GM21447 (cell line): Measurements from ENCODE around the gene HMGCL.
"Not testable (repeated sequence)": the region's sequence is repeated elsewhere in the genome, so short reads cannot be mapped to it uniquely, and the experiment has no call there.

ENCODE experiments used
- ATAC-seq: cut with Tn5 transposase; IDR thresholded peaks from one replicate; pipeline ENCODE4 v1.9.1; 2021; ENCODE audit not compliant: unreplicated experiment

Gene HMGCL

DNA sequence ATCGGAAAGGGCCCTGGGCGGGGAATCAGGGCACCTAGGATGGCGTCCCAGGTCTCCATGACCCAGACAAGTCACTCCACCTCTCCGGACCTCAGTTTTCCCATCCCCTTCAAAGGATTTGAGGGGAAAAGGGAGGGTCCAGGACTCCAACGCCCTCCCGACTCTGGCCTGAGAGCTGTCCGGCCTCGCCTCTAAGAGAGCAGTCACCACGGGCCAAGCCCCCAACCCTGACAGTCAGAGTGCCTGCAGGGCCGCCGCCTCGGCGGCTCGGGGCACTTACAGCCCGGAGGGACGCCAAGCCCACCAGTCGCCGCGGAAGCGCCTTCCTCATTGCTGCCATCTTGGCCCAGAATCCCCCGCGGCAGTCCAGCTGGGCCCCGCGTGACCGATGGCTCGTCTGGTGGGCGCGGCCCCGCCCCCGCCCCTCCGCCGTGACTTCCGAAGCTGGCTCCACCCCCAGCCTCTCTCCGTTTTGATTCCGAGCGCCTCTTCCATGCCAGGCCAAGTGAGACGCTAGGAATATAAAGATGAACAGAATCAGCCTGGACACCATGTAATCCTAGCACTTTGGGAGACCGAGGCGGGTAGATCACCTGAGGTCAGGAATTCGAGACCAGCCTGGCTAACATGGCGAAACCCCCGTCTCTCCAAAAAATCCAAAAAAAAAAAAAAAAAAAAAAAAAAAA, at the start of gene HMGCL:
TSS of gene HMGCL (minus strand) at position 354 of the 686 bp plus-strand sequence. CDS start at position 340, 14 bp downstream.
- ATAC-seq: peak; percentile 79

DNA sequence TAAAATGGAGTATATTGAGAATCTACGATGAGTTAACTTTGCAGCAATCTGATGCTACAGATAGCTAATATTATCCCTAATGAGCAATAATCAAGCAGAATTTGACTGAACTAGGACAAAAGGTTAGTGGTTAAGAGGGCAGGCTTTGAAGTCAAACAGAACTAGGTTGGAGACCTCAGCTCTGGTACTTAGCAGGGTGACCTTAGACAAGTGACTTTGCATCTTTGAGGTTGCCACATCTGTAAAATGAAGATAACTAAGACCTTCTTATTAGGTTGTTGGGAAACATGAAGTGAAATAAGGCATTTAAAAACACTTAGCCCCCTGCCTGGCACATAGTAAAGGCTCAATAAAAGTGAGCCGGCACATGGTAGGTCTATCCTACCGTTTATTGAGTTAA, 47.2 kb upstream of the HMGCL start:
- ATAC-seq: no peak

- no peak for ATAC-seq
These were observed 43.8 kb upstream of the HMGCL start for GRCh38 chr1:23869051-23869450.

DNA sequence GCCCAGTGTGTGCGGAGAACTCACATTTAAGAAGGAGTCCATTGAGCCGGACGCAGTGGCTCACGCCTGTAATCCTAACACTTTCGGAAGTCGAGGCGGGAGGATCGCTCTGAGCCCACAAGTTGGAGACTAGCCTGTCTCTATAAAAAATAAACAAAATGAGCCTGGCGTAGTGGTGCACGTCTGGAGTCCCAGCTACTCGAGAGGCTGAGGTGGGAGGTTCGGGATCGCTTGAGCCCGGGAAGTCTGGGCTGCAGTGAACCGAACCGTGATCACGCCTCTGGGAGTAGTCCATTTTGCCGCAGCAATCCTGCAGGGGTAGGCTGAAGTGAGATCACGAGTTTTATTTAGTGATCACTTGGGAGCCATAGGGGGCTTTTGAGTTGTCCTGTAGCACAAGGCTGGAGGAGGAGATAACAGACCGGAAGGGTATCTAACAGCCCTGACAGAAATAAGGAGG, 43.4 kb upstream of the HMGCL start:
- peak; percentile 7 for ATAC-seq

- peak; percentile 95 for ATAC-seq
These were observed 42.8 kb upstream of the HMGCL start, which contains the start of gene FUCA1 for GRCh38 chr1:23867895-23868556. Gene FUCA1, minus strand, starts transcription at chr1:23868290. Its CDS starts 4 bp downstream, at chr1:23868286.

- peak; percentile 14 for ATAC-seq
These were observed 42.3 kb upstream of the HMGCL start for GRCh38 chr1:23867542-23867894.

- no peak for ATAC-seq
These were observed 40.3 kb upstream of the HMGCL start for GRCh38 chr1:23865543-23865930.

DNA sequence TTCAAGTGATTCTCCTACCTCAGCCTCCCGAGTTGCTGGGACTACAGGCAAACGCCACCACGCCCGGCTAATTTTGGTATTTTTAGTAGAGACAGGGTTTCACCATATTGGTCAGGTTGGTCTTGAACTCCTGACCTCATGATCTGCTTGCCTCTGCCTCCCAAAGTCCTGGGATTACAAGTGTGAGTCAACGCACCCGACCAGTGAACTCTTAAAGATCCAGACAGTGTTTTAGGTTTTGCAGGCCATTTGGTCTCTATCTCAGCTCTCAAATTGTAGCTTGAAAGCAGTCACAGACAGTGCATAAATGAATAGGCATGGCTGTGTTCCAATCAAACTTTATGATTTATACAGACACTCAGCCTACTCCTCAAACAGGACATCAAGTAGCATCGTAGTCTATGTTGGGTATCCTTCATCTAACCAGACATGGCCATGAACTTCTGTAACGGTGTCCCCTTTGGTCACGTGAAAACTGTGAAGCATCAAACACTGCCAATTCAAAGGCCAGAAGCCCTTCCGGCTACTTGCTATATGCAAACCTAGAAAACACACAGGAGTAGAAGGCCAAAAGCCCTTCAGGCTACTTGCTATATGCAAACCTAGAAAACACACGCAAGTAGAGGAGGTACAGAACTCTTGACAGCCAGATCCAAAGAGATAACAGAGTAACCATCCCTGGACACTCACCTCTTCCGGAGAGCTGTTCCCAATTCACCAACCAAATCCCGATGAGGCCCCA, 39.7 kb upstream of the HMGCL start:
- no peak for ATAC-seq

- no peak for ATAC-seq
These were observed 37.4 kb upstream of the HMGCL start for GRCh38 chr1:23862640-23863039.

DNA sequence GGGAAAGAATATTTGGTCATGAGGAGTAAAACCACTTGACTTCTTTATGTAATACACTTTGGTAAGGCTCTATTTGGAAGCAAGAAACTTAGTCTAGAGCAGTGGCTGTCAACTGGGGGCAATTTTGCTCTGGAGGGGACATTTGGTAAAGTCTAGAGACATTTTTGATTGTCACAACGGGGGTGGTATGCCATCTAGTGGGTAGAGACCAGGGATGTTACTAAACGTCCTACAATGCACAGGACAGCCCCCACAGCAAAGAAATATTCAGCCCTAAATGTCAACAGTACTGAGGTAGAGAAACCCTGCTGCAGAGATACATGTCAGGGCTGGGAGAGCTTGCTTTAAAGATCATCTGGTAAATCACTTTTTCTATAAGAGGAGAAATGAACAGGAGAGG, 29.3 kb upstream of the HMGCL start:
- ATAC-seq: no peak

- ATAC-seq: not testable (repeated sequence)
These were observed 27.9 kb upstream of the HMGCL start for GRCh38 chr1:23853124-23853523.

GRCh38 chr1:23851406-23851805, 26.2 kb upstream of the HMGCL start:
- not testable (repeated sequence) for ATAC-seq

- ATAC-seq: no peak
These were observed 23.7 kb upstream of the HMGCL start for GRCh38 chr1:23848673-23849616.

GRCh38 chr1:23847482-23848095, 22.4 kb upstream of the HMGCL start:
- not testable (repeated sequence) for ATAC-seq

DNA sequence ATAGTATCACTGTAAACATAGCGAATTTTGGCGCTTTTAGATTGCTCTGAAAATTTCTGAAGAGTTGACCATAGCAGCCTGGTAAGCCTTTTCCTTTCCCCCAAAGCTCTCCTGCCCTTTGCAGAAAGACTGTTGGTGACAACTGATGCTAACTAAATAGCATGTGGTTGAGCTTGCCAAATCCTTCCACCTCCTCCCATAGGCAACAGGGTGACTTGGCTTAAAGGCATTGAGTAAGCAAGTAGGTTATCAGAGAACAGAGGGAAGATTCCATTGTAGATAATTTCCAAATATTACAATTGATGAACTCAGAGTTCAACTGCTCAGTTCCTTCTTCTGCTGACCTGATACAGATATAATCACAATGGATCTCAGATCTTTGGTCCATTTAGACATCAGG, 19.9 kb upstream of the HMGCL start:
- no peak for ATAC-seq

DNA sequence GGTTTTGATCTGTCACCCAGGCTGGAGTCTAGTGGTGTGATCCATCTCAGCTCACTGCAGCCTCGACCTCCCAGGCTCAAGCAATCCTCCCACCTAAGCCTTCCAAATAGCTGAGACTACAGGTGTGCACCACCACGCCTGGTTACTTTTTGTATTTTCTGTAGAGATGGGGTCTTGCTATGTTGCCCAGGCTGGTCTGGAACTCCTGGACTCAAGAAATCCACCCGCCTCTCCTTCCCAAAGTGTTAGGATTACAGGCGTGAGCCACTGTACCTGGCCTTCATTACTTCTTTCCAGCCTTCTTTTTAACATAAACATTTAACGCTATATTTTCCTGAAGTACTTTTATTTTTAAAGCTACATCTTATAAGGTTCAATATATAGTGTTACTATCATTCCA, 18.4 kb upstream of the HMGCL start:
- no peak for ATAC-seq

DNA sequence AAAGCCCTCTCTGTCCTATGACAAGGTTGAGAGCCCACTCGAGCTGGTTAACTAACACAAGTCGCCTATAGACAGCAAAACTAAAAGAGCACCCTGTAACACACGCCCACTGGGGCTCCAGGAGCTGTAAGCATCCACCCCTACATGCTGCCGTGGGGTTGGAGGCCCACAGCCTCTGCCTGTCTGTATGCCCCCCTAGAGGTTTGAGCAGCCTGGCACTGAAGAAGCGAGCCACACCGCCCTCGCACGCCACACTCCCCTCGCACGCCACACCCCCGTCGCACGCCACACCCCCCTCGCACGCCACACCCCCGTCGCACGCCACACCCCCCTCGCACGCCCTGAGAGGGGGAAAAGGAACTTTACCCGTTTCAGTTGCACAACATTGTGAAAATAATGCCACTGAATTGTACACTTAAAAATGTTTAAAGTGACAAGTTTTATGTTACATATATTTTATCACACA, 13.2 kb upstream of the HMGCL start:
- peak; percentile 66 for ATAC-seq

- peak; percentile 29 for ATAC-seq
These were observed 12.7 kb upstream of the HMGCL start for GRCh38 chr1:23837908-23838307.

- ATAC-seq: no peak
These were observed 10.8 kb upstream of the HMGCL start for GRCh38 chr1:23836037-23836436.

GRCh38 chr1:23834156-23834555, 8.9 kb upstream of the HMGCL start:
- ATAC-seq: not testable (repeated sequence)
